Measurements from ENCODE around the gene HEXB.

DNA sequence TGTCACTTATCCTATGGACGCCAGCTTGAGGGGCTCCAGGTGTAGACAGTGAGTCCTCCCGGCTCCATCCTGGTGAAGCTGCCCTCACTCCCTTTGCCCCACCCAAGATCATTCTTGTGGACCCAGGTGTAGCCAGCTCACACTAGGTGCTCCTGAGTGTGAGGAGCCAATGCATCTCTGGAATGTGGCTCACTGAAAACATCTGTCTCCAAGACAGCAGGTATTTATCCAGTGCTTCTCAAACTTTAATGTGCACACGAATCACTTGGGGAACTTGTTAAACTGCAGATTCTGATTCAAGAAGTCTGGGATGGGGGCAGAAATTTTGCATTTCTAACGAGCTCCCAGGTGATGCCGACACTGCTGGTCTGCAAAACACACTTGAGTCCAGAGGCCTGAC is 31.0 kb upstream of the HEXB start:
- TF ChIP-seq POLR2AphosphoS5 (IDR thresholded peaks at IDR 0.05; ENCODE audit: borderline replicate concordance, low read depth, low read length) (no peak), EZH2 (IDR thresholded peaks at IDR 0.05) (no peak)
